ENCODE data around the gene MDP1. TPM values are rescaled to one million over a fixed set of nuclear protein-coding genes. Genes with fewer than 3 reads are reported as not detected.

The MDP1 gene
- total RNA-seq, 4 donors from 2014 or later = 5.6 to 137 (median 24.2) TPM

GRCh38 chr14:24184104-24184970, 31.5 kb downstream of the MDP1 start:
- no peak overlapping the region for H3K4me3 ChIP-seq
- TF ChIP-seq CTCF (IDR thresholded peaks at IDR 0.05) (no peak), POLR2A (IDR thresholded peaks at IDR 0.05) (no peak)
- H3K27ac ChIP-seq = no peak overlapping the region
- DNase-seq = no peak
- H3K27me3 ChIP-seq = no peaks in the 10 kb centered on the region
- no peaks in the 10 kb centered on the region for H3K36me3 ChIP-seq
- intact Hi-C loops (cut with DNase I; ENCODE audit: low total_unique reads) = no loop called here
- no peaks in the 10 kb centered on the region for H3K9me3 ChIP-seq
- H3K4me1 ChIP-seq = no peaks in the 10 kb centered on the region

- H3K4me1 ChIP-seq = no peaks in the 10 kb centered on the region
- no peaks in the 10 kb centered on the region for H3K9me3 ChIP-seq
- no peak overlapping the region for H3K27ac ChIP-seq
- no peaks in the 10 kb centered on the region for H3K36me3 ChIP-seq
- intact Hi-C loops (cut with DNase I; ENCODE audit: low total_unique reads) = no loop called here
- no peak for DNase-seq
- TF ChIP-seq CTCF (IDR thresholded peaks at IDR 0.05) (no peak), POLR2A (IDR thresholded peaks at IDR 0.05) (no peak)
- H3K4me3 ChIP-seq = no peak overlapping the region
- no peaks in the 10 kb centered on the region for H3K27me3 ChIP-seq
These were observed 32.8 kb downstream of the MDP1 start for GRCh38 chr14:24183014-24183481.

GRCh38 chr14:24182110-24182882, 33.6 kb downstream of the MDP1 start:
- Histone ChIP-seq H3K36me3 (no peaks in the 10 kb centered on the region), H3K27ac (no peak overlapping the region), H3K4me3 (no peak overlapping the region), H3K9me3 (no peaks in the 10 kb centered on the region), H3K4me1 (no peaks in the 10 kb centered on the region), H3K27me3 (no peaks in the 10 kb centered on the region)
- no peak for TF ChIP-seq CTCF (IDR thresholded peaks at IDR 0.05)
- TF ChIP-seq POLR2A (IDR thresholded peaks at IDR 0.05) = no peak
- no peak for DNase-seq
- intact Hi-C loops (cut with DNase I; ENCODE audit: low total_unique reads) = no loop called here

GRCh38 chr14:24181371-24182077, 34.3 kb downstream of the MDP1 start:
- Histone ChIP-seq H3K9me3 (no peaks in the 10 kb centered on the region), H3K27ac (no peak overlapping the region), H3K36me3 (no peaks in the 10 kb centered on the region), H3K27me3 (no peaks in the 10 kb centered on the region), H3K4me1 (no peaks in the 10 kb centered on the region), H3K4me3 (no peak overlapping the region)
- intact Hi-C loops (cut with DNase I; ENCODE audit: low total_unique reads) = no loop called here
- TF ChIP-seq POLR2A (IDR thresholded peaks at IDR 0.05) (no peak), CTCF (IDR thresholded peaks at IDR 0.05) (no peak)
- DNase-seq = no peak

All from uterus (tissue), 4 donors.